Measurements from ENCODE around the gene RBM10.

RBM10 gene

GRCh38 chrX:47216393-47216925 lies 71.4 kb downstream of the RBM10 start:
- no peak overlapping the region for H3K4me3 ChIP-seq (ENCODE audit: low read length)
- TF ChIP-seq, protein P1, sequence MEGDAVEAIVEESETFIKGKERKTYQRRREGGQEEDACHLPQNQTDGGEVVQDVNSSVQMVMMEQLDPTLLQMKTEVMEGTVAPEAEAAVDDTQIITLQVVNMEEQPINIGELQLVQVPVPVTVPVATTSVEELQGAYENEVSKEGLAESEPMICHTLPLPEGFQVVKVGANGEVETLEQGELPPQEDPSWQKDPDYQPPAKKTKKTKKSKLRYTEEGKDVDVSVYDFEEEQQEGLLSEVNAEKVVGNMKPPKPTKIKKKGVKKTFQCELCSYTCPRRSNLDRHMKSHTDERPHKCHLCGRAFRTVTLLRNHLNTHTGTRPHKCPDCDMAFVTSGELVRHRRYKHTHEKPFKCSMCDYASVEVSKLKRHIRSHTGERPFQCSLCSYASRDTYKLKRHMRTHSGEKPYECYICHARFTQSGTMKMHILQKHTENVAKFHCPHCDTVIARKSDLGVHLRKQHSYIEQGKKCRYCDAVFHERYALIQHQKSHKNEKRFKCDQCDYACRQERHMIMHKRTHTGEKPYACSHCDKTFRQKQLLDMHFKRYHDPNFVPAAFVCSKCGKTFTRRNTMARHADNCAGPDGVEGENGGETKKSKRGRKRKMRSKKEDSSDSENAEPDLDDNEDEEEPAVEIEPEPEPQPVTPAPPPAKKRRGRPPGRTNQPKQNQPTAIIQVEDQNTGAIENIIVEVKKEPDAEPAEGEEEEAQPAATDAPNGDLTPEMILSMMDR (IDR thresholded peaks at IDR 0.05; ENCODE audit: insufficient read depth, low read depth, low read length, missing control alignments): no peak
- no peak for DNase-seq (ENCODE audit: low read depth)

GRCh38 chrX:47217121-47217851 lies 72.3 kb downstream of the RBM10 start:
- H3K4me3 ChIP-seq (ENCODE audit: low read length): peak overlapping the region; percentile 10
- DNase-seq (ENCODE audit: low read depth): peak; percentile 91
- TF ChIP-seq, protein P1 (IDR thresholded peaks at IDR 0.05; ENCODE audit: insufficient read depth, low read depth, low read length, missing control alignments): no peak

DNA sequence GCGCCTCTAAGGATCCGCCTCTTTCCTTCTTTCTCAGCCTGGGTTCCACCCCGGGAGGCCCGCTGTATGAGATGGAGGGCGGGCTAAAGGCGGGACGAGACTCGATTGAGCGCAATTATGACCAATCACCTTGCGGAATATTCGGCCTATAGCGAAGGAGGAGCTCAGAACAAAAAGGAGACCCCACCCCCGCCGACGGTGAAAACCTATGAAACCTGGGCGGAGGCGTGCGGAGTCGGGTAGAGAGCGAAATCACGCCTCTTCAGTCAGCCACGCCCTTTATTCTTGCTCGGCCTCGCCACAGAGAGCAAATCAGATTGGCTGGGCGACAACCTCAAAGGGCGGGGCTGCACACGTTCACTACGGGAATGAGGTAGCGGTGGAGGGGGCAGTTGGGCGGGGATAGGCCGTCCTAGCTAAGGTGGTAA lies 72.8 kb downstream of the RBM10 start:
- DNase-seq (ENCODE audit: low read depth): peak; percentile 97
- TF ChIP-seq, protein P1 (IDR thresholded peaks at IDR 0.05; ENCODE audit: insufficient read depth, low read depth, low read length, missing control alignments): no peak
- H3K4me3 ChIP-seq (ENCODE audit: low read length): peak overlapping the region; percentile 59

GRCh38 chrX:47218280-47218919 lies 73.4 kb downstream of the RBM10 start, which contains the start of gene CDK16:
TSS of gene CDK16 (plus strand) at chrX:47218681. CDS start at chrX:47223558, 4,877 bp downstream.
- DNase-seq (ENCODE audit: low read depth): peak; percentile 72
- TF ChIP-seq, protein P1 (IDR thresholded peaks at IDR 0.05; ENCODE audit: insufficient read depth, low read depth, low read length, missing control alignments): no peak
- H3K4me3 ChIP-seq (ENCODE audit: low read length): peak within 1 kb of the TSS; percentile 59

GRCh38 chrX:47218920-47219815 lies 74.1 kb downstream of the RBM10 start:
- no peak for DNase-seq (ENCODE audit: low read depth)
- TF ChIP-seq, protein P1 (IDR thresholded peaks at IDR 0.05; ENCODE audit: insufficient read depth, low read depth, low read length, missing control alignments): no peak
- peak overlapping the region; percentile 59 for H3K4me3 ChIP-seq (ENCODE audit: low read length)

DNA sequence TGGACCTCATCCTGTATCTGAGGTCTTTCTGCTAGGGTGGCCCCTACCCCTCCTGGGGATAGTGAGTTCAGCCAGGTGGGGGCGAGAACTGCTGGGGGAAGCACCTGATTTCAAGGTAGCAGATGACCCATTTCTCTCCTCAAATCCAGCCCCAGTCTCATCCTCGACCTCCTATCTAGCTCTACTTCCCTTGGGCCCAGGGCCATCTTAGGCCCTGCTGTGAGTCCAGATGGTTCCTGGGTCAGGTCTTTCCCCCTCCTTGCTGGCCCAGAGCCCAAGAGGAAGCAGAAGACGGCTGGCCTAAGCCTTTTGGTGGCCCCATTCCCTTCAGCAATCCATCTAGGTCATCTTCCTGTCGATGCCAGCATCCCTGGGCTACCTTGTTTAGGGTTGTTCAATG lies 76.7 kb downstream of the RBM10 start:
- no peak for DNase-seq (ENCODE audit: low read depth)
- H3K4me3 ChIP-seq (ENCODE audit: low read length): no peak overlapping the region
- TF ChIP-seq, protein P1 (IDR thresholded peaks at IDR 0.05; ENCODE audit: insufficient read depth, low read depth, low read length, missing control alignments): no peak
